ENCODE data around the gene BAIAP2L1.
A peak's percentile ranks its signal among the peaks of the same experiment; 100 is the strongest.

The BAIAP2L1 gene

GRCh38 chr7:98251601-98252424, 149.1 kb downstream of the BAIAP2L1 start, which contains the start of gene TECPR1 (continued):
- TF ChIP-seq ZNF692 (tag by site-specific recombination; IDR thresholded peaks at IDR 0.05) = peak; percentile 81
- TF ChIP-seq ZNF777 (tag by site-specific recombination; IDR thresholded peaks at IDR 0.05; ENCODE audit: borderline replicate concordance) = no peak
- TF ChIP-seq ZNF132 (tag by site-specific recombination; IDR thresholded peaks at IDR 0.05; ENCODE audit: borderline replicate concordance) = no peak
- peak; percentile 62; the same call in 1 of the 2 replicates for TF ChIP-seq ZBTB20 (tag by site-specific recombination; IDR thresholded peaks at IDR 0.05)
- TF ChIP-seq ZNF146 (tag by site-specific recombination; IDR thresholded peaks at IDR 0.05) = no peak
- TF ChIP-seq ZNF302 (tag by site-specific recombination; IDR thresholded peaks at IDR 0.05; ENCODE audit: low read depth) = no peak
- no peak for TF ChIP-seq ZNF830 (tag by site-specific recombination; IDR thresholded peaks at IDR 0.05; ENCODE audit: low read depth)
- no peak for TF ChIP-seq PRDM4 (tag by site-specific recombination; IDR thresholded peaks at IDR 0.05)
- TF ChIP-seq ZNF350 (tag by site-specific recombination; IDR thresholded peaks at IDR 0.05) = no peak
- TF ChIP-seq ZBTB48 (tag by site-specific recombination; IDR thresholded peaks at IDR 0.05) = 0 out of 2 replicates have a peak, but pooled peaks have one; percentile 36
- TF ChIP-seq ZNF768 (tag by site-specific recombination; IDR thresholded peaks at IDR 0.05) = no peak
- peak; percentile 57; the same call in 1 of the 2 replicates for TF ChIP-seq SP7 (tag by site-specific recombination; IDR thresholded peaks at IDR 0.05)
- TF ChIP-seq ZNF2 (tag by site-specific recombination; IDR thresholded peaks at IDR 0.05) = no peak; the same call in 1 of the 2 replicates
- no peak for TF ChIP-seq ZNF623 (tag by site-specific recombination; IDR thresholded peaks at IDR 0.05)
- no peak; the same call in 1 of the 2 replicates for TF ChIP-seq ZNF10 (tag by site-specific recombination; IDR thresholded peaks at IDR 0.05)
- TF ChIP-seq ZNF24 (tag by site-specific recombination; IDR thresholded peaks at IDR 0.05) = no peak
- TF ChIP-seq, protein P1, sequence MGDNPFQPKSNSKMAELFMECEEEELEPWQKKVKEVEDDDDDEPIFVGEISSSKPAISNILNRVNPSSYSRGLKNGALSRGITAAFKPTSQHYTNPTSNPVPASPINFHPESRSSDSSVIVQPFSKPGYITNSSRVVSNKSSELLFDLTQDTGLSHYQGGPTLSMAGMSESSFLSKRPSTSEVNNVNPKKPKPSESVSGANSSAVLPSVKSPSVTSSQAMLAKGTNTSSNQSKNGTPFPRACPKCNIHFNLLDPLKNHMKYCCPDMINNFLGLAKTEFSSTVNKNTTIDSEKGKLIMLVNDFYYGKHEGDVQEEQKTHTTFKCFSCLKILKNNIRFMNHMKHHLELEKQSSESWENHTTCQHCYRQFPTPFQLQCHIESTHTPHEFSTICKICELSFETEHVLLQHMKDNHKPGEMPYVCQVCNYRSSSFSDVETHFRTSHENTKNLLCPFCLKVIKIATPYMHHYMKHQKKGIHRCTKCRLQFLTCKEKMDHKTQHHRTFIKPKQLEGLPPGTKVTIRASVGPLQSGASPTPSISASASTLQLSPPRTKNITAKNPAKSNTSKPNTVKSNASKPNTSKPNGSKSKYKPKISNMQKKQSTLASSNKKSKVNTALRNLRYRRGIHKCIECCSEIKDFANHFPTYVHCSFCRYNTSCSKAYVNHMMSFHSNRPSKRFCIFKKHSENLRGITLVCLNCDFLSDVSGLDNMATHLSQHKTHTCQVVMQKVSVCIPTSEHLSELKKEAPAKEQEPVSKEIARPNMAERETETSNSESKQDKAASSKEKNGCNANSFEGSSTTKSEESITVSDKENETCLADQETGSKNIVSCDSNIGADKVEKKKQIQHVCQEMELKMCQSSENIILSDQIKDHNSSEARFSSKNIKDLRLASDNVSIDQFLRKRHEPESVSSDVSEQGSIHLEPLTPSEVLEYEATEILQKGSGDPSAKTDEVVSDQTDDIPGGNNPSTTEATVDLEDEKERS (tag by site-specific recombination; IDR thresholded peaks at IDR 0.05) = no peak
- no peak for TF ChIP-seq ZNF155 (tag by site-specific recombination; IDR thresholded peaks at IDR 0.05)
- TF ChIP-seq, protein P2, sequence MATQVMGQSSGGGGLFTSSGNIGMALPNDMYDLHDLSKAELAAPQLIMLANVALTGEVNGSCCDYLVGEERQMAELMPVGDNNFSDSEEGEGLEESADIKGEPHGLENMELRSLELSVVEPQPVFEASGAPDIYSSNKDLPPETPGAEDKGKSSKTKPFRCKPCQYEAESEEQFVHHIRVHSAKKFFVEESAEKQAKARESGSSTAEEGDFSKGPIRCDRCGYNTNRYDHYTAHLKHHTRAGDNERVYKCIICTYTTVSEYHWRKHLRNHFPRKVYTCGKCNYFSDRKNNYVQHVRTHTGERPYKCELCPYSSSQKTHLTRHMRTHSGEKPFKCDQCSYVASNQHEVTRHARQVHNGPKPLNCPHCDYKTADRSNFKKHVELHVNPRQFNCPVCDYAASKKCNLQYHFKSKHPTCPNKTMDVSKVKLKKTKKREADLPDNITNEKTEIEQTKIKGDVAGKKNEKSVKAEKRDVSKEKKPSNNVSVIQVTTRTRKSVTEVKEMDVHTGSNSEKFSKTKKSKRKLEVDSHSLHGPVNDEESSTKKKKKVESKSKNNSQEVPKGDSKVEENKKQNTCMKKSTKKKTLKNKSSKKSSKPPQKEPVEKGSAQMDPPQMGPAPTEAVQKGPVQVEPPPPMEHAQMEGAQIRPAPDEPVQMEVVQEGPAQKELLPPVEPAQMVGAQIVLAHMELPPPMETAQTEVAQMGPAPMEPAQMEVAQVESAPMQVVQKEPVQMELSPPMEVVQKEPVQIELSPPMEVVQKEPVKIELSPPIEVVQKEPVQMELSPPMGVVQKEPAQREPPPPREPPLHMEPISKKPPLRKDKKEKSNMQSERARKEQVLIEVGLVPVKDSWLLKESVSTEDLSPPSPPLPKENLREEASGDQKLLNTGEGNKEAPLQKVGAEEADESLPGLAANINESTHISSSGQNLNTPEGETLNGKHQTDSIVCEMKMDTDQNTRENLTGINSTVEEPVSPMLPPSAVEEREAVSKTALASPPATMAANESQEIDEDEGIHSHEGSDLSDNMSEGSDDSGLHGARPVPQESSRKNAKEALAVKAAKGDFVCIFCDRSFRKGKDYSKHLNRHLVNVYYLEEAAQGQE (tag by site-specific recombination; IDR thresholded peaks at IDR 0.05) = no peak
- TF ChIP-seq ZBTB21 (tag by site-specific recombination; IDR thresholded peaks at IDR 0.05) = no peak; the same call in 1 of the 2 replicates
- peak; percentile 93 for TF ChIP-seq ELK4 (IDR thresholded peaks at IDR 0.05; ENCODE audit: borderline replicate concordance, low read depth, low read length)
- TF ChIP-seq ZIC2 (tag by site-specific recombination; IDR thresholded peaks at IDR 0.05) = peak; percentile 79
- peak; percentile 80 for TF ChIP-seq KLF16 (tag by site-specific recombination; IDR thresholded peaks at IDR 0.05)
- TF ChIP-seq ZNF211 (tag by site-specific recombination; IDR thresholded peaks at IDR 0.05; ENCODE audit: low read depth) = no peak
- TF ChIP-seq ZNF138 (tag by site-specific recombination; IDR thresholded peaks at IDR 0.05; ENCODE audit: borderline replicate concordance) = no peak
- no peak for TF ChIP-seq ZNF16 (tag by site-specific recombination; IDR thresholded peaks at IDR 0.05; ENCODE audit: low read depth)
- TF ChIP-seq ZNF654 (tag by site-specific recombination; IDR thresholded peaks at IDR 0.05; ENCODE audit: low read depth) = no peak
- TF ChIP-seq ZNF366 (tag by site-specific recombination; conservative IDR thresholded peaks at IDR 0.05) = peak; percentile 80
- TF ChIP-seq ZNF19 (tag by site-specific recombination; IDR thresholded peaks at IDR 0.05; ENCODE audit: low read depth) = no peak
